NAMALWA (cell line): Measurements from ENCODE around the gene KIRREL3.
A peak's percentile ranks its signal among the peaks of the same experiment; 100 is the strongest.
"Not testable (repeated sequence)": the region's sequence is repeated elsewhere in the genome, so short reads cannot be mapped to it uniquely, and the experiment has no call there.

Experiments used
- DNase-seq: peaks from one replicate; pipeline ENCODE4 v3.0.0-alpha.2; 2015; ENCODE audit warnings: low spot score

The KIRREL3 gene

DNA sequence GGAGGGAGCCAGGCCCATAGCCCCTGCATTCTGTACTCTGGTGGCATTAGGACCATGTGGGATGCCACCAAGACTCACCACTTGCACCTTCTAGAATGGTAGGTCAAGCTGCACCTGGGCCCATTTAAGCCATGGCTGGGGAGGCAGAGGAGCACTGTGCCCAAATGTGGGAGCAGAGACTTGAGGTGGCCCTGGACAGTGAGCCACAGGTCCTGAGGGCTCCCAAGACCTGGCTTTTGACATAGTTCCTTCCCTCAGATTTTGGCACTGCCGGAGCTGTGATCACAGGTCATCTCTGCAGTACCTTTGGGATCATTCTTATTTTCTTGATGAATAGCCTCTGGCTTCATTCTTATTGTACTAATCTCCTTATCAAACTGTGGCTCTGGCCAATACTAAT, 601.8 kb downstream of the KIRREL3 start:
- no peak for DNase-seq

- no peak for DNase-seq
Observed at GRCh38 chr11:126398296-126398695, 602.3 kb downstream of the KIRREL3 start.

- no peak for DNase-seq
Observed at GRCh38 chr11:126396965-126397364, 603.6 kb downstream of the KIRREL3 start.

- not testable (repeated sequence) for DNase-seq
Observed at GRCh38 chr11:126396266-126396665, 604.3 kb downstream of the KIRREL3 start.

DNA sequence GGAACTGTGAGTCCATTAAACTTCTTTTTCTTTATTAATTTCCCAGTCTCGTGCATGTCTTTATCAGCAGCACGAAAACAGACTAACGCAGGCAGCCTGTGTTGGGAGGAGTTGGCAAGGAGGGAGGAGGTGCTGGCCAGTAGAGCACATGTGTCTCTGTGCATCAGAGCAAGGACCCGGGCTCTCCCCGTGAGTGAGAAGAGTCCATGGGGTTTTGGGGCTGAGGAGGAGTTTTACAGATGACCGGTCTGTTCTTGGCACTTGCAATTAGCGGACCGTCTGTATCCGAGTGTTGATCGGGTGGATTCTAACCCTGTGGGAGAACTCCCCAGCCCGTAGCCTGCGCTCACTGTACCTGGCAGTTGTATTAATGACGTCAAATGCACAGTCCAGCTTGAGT, 604.8 kb downstream of the KIRREL3 start:
- DNase-seq: not testable (repeated sequence)

- not testable (repeated sequence) for DNase-seq
Observed at GRCh38 chr11:126394634-126395072, 605.9 kb downstream of the KIRREL3 start.

- DNase-seq: no peak
Observed at GRCh38 chr11:126394036-126394435, 606.5 kb downstream of the KIRREL3 start.

- DNase-seq: no peak
Observed at GRCh38 chr11:126393143-126393542, 607.4 kb downstream of the KIRREL3 start.

DNA sequence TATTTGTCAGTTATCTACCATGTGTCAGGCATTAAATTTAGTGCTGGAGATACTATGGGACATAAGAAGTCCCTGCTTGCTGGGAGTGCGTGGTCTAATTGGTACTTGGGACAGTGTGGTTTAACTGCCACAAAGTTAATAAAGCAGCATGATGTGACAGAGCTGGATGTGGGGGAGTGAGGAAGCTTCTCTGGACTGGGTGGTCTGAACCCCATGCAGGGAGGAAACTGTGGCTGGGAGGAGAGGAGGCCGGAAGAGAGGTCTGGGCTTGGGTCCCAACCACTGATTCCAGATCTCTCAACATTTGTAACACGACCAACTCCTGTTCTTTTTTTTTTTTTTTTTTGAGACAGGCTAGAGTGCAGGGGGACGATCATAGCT, 607.9 kb downstream of the KIRREL3 start:
- no peak for DNase-seq

- DNase-seq: peak; percentile 16
Observed at GRCh38 chr11:126391970-126392632, 608.5 kb downstream of the KIRREL3 start.

- DNase-seq: no peak
Observed at GRCh38 chr11:126391286-126391954, 609.1 kb downstream of the KIRREL3 start.

- DNase-seq: no peak
Observed at GRCh38 chr11:126390272-126390867, 610.2 kb downstream of the KIRREL3 start.

DNA sequence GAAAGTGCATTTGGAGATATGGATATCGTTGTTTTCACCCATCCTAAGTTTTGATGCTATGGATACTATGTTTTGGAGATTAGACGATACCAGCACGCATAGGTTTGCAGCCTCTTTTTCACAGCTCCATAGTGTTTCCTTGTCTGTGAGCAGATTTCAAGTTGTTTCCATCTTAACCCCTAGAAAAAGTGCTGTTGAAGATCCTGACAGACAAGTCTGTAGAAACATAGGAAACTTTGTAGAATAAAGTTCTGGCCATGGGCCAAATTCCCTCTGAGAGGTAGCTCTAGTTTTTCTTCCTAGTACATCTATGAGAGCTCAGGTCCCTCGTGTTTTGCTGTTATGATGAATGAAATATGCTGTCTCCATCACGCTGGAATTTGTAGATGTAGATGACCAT, 612.7 kb downstream of the KIRREL3 start:
- DNase-seq: no peak

DNA sequence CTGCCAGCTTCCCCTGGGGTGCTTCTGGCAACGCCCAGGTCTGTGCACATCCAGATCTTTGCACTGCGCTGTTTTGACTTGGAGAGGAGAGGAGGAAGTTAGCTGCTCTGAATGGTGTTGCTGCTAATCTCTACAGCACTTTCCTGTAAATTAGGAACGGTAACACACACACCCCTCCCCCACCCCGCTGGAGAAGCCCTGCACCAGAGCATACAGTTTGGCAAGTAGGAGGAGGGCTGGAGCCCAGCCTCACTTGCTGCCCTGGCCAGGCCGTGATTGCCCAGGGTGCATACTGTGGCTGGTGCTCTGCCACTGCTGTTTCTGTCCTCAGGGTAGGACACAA, 613.9 kb downstream of the KIRREL3 start:
- not testable (repeated sequence) for DNase-seq

DNA sequence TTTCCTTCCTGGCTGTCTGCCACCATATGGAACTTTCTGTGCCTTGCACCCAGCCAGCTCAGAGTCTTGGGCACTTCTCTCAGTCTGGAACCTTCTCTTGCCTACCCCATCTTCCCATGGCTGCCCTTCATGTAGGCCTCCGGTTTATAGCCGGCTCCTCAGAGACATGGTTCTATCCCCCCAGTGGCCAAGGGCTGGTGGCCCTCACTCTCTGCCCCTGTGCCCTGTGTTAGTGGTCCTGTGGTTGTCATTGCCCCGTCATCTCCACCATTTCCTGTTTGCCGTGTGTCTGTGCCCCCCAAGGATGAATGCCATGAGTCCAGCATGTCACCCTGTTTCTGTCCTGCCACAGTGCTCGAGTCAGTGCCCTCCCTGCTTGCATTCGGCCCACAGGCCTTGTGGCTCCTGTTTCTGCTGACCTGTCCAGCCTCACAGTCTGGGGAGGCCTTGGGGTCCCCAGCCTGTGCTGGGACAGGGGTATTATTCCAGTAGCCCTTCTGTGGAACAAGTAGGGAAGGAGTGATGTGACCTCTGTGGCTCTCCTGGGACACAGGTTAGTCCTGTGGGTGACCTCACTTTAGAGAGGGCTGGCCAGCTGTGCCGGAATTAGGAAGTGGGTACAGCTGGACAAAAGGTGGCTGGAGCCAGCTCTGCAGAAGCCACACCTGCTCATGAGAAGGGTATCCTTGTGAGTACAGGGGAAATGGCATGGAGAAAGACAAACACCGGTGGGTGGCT, 614.4 kb downstream of the KIRREL3 start:
- DNase-seq: no peak

GRCh38 chr11:126384449-126385070, 616.0 kb downstream of the KIRREL3 start:
- DNase-seq: no peak

DNA sequence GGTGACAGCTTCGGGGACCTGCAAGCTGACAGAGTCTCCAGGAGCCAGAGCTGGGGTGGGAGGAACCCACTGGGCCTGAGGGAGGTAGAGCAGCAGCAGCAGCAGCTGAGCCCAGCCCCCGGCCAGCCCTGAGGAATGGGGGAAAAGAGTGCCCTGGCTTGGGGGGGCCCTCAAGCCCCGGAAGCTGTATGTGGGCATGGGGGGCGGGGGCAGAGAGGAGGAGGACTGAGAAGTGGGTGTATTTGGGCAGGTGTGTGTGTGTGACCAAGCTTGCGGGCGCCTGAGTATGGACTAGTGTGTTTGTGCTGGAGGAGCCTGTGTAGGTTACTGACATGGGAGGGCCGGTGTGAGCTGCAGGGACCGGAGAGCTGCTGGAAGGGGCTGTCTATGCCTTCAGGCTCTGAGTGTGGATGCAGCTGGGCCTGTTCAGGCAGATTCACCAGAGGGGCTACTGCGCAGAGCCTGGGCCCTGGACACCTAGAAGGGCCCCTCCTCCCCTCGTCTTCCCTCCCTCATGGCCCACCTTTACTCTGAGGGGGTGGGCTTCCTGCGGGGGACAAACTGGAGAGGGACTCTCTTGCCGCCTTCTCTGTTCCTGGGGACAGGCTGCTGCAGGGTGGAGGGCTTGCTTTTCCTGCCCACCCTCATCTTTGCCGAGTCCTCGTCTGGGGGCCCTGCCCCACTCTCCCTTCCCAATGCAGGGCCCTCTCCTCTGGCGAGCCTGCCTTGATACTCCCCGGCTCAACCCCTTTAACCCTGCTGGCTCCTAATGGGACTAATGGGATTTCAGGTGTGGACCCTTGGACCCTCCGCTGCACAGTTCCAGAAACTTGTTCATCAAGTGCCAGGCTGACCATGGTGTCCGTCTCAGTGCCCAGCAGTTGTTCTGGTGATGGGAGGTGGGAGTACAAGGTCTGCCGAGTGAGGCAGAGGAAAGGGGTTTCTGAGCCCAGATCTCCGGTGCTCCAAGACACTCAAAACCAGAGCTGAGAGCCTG, 616.9 kb downstream of the KIRREL3 start:
- no peak for DNase-seq

DNA sequence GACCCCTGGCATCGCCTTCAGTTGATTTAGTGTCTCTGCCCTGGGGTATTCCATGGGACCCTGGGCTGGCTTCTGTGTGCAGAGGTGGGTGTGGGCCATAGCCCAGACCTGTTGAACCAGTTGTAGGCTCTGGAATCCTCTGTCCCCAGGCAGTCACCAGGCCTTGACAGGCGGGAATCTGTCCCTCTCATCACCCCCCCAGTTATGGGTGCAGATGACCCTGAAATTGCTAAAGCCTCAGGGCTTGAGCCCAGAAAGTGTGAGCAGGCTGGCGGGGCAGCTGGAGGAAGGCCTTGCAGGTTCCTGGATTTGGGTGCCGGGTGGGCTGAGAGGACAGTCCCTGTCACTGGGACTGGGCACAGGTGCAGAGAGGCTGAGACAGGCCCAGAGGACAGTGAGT, 617.9 kb downstream of the KIRREL3 start:
- not testable (repeated sequence) for DNase-seq

DNA sequence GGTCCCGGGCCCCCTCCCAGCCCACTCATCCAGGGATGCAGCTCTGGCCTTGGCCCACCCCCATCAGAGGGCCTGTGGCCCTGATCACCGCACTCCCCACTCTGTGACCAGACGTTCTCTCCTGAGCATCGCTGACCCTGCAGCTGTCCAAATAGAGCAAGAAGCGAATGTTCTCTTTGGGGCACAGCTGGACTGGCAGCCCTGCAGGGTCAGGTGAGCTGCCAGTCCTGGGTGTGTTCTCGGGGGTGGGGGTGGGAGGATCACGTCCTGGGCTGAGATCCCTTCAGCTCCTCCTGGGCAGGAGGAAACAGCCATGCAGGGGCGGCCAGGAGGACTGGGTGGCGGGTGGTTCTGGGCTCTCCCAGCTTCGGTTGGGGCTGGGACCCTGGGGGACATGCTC, 618.6 kb downstream of the KIRREL3 start:
- not testable (repeated sequence) for DNase-seq

DNA sequence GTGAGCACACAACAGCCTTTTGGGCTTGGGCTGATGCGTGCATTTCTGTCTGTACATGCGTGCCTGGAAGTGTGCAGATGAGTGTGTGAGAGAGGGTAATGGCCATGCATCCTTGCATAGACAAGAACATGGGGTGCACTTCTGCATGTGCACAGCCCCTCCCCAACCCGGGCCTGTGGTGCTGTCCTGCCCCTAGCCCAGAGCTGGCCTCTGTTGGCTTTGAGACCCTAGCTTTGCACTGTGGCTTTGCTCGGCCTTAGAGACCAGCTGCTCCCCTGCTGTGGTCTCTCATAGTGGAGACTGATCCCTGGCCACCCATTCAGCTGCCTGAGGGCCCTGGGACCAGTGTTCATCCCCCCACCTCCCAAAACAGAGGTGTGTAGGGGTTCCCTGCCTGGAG, 619.7 kb downstream of the KIRREL3 start:
- no peak for DNase-seq

- no peak for DNase-seq
Observed at GRCh38 chr11:126378763-126379162, 621.8 kb downstream of the KIRREL3 start.
